ENCODE measurements around the gene SLC38A10.

SLC38A10 gene

GRCh38 chr17:81315129-81315884, 20.2 kb upstream of the SLC38A10 start:
- Histone ChIP-seq H3K9me3 (ENCODE audit: low read length) (no peaks in the 10 kb centered on the region), H3K9ac (ENCODE audit: low read length) (no peak overlapping the region), H2AFZ (ENCODE audit: low read length) (no peak overlapping the region), H3K9me2 (ENCODE audit: low read depth, low read length) (no peaks in the 10 kb centered on the region), H3K4me3 (ENCODE audit: low read depth, low read length, poor library complexity, severe bottlenecking) (no peak overlapping the region), H3K79me2 (ENCODE audit: insufficient read depth, low read length) (no peaks in the 10 kb centered on the region), H3K27me3 (ENCODE audit: insufficient read depth, low read length) (peaks cover 11% of the 10 kb centered on the region; the same call in 1 of the 2 replicates), H3K4me2 (ENCODE audit: low read length) (no peak overlapping the region), H3K36me3 (ENCODE audit: insufficient read depth, low read length) (no peaks in the 10 kb centered on the region), H3K4me1 (ENCODE audit: insufficient read depth, low read length, severe bottlenecking) (no peaks in the 10 kb centered on the region), H3K27ac (ENCODE audit: low read depth, low read length, poor library complexity, severe bottlenecking) (no peak overlapping the region), H4K20me1 (ENCODE audit: insufficient read depth, low read length) (no peaks in the 10 kb centered on the region), H3F3A (ENCODE audit: insufficient read depth, low read length) (no peaks in the 10 kb centered on the region)
- TF ChIP-seq EZH2 (IDR thresholded peaks at IDR 0.05; ENCODE audit: borderline replicate concordance, low read length), result no peak
- TF ChIP-seq, protein P1, sequence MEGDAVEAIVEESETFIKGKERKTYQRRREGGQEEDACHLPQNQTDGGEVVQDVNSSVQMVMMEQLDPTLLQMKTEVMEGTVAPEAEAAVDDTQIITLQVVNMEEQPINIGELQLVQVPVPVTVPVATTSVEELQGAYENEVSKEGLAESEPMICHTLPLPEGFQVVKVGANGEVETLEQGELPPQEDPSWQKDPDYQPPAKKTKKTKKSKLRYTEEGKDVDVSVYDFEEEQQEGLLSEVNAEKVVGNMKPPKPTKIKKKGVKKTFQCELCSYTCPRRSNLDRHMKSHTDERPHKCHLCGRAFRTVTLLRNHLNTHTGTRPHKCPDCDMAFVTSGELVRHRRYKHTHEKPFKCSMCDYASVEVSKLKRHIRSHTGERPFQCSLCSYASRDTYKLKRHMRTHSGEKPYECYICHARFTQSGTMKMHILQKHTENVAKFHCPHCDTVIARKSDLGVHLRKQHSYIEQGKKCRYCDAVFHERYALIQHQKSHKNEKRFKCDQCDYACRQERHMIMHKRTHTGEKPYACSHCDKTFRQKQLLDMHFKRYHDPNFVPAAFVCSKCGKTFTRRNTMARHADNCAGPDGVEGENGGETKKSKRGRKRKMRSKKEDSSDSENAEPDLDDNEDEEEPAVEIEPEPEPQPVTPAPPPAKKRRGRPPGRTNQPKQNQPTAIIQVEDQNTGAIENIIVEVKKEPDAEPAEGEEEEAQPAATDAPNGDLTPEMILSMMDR (IDR thresholded peaks at IDR 0.05; ENCODE audit: low read length), result no peak

GRCh38 chr17:81314398-81315081, 19.4 kb upstream of the SLC38A10 start:
- no peak overlapping the region for H3K4me2 ChIP-seq (ENCODE audit: low read length)

DNA sequence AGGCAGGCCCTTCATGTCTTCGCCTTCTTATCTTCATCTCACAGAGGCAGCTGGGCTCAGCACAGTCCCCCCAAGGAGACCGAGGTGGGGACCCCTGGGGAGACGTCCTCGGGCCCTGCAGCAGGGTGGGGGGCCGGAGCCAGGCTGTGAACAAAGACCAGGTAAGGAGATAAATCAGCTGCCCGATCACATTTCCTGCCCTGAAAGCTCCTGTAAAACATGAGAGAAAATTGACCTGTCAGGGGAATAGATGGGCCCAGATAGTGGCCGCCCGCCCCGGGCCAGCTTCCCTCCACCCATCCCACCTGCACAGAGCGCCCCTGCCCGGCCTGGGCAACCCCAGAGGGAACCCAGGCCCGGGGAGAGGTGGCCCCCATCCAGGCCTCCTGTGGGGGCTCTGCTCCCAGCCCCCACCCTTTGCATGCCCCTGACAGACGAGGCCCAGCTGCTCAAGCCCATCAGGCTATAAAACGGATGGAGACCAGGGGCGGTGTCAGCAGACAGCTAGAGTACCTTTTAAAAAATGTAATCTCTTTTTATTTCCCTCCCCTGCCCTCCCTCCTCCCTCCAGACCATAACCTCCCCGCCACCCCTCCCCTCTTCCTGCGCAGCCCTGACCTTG, 18.8 kb upstream of the SLC38A10 start:
- H3K9ac ChIP-seq (ENCODE audit: low read length), result no peak overlapping the region
- H3K9me3 ChIP-seq (ENCODE audit: low read length), result no peaks in the 10 kb centered on the region
- H3K27me3 ChIP-seq (ENCODE audit: insufficient read depth, low read length), result peaks cover 20% of the 10 kb centered on the region; the same call in 1 of the 2 replicates
- no peaks in the 10 kb centered on the region for H3K36me3 ChIP-seq (ENCODE audit: insufficient read depth, low read length)
- H3K27ac ChIP-seq (ENCODE audit: low read depth, low read length, poor library complexity, severe bottlenecking), result no peak overlapping the region
- H3F3A ChIP-seq (ENCODE audit: insufficient read depth, low read length), result no peaks in the 10 kb centered on the region
- H3K79me2 ChIP-seq (ENCODE audit: insufficient read depth, low read length), result no peaks in the 10 kb centered on the region
- H2AFZ ChIP-seq (ENCODE audit: low read length), result no peak overlapping the region
- no peaks in the 10 kb centered on the region for H4K20me1 ChIP-seq (ENCODE audit: insufficient read depth, low read length)
- H3K4me3 ChIP-seq (ENCODE audit: low read depth, low read length, poor library complexity, severe bottlenecking), result no peak overlapping the region
- TF ChIP-seq, protein P1 (IDR thresholded peaks at IDR 0.05; ENCODE audit: low read length), result no peak
- no peak for TF ChIP-seq EZH2 (IDR thresholded peaks at IDR 0.05; ENCODE audit: borderline replicate concordance, low read length)
- H3K9me2 ChIP-seq (ENCODE audit: low read depth, low read length), result no peaks in the 10 kb centered on the region
- no peaks in the 10 kb centered on the region for H3K4me1 ChIP-seq (ENCODE audit: insufficient read depth, low read length, severe bottlenecking)
- no peak overlapping the region for H3K4me2 ChIP-seq (ENCODE audit: low read length)

More at GRCh38 chr17:81314398-81315081, 19.4 kb upstream of the SLC38A10 start:
- Histone ChIP-seq H4K20me1 (ENCODE audit: insufficient read depth, low read length) (no peaks in the 10 kb centered on the region), H3K27ac (ENCODE audit: low read depth, low read length, poor library complexity, severe bottlenecking) (no peak overlapping the region), H3K9me2 (ENCODE audit: low read depth, low read length) (no peaks in the 10 kb centered on the region), H3K4me1 (ENCODE audit: insufficient read depth, low read length, severe bottlenecking) (no peaks in the 10 kb centered on the region), H3K27me3 (ENCODE audit: insufficient read depth, low read length) (peaks cover 17% of the 10 kb centered on the region; the same call in 1 of the 2 replicates), H3F3A (ENCODE audit: insufficient read depth, low read length) (no peaks in the 10 kb centered on the region), H2AFZ (ENCODE audit: low read length) (no peak overlapping the region), H3K36me3 (ENCODE audit: insufficient read depth, low read length) (no peaks in the 10 kb centered on the region), H3K9ac (ENCODE audit: low read length) (no peak overlapping the region), H3K9me3 (ENCODE audit: low read length) (no peaks in the 10 kb centered on the region), H3K79me2 (ENCODE audit: insufficient read depth, low read length) (no peaks in the 10 kb centered on the region), H3K4me3 (ENCODE audit: low read depth, low read length, poor library complexity, severe bottlenecking) (no peak overlapping the region)
- TF ChIP-seq, protein P1 (IDR thresholded peaks at IDR 0.05; ENCODE audit: low read length), result no peak
- TF ChIP-seq EZH2 (IDR thresholded peaks at IDR 0.05; ENCODE audit: borderline replicate concordance, low read length), result no peak

All from OCI-LY1 (cell line).